Breast epithelium (tissue), 4 donors: ENCODE results near the gene ROS1. TPM values are rescaled to one million over a fixed set of nuclear protein-coding genes. Genes with fewer than 3 reads are reported as not detected.

ENCODE experiments used
- DNase-seq, 2 donors: peaks; one replicate each; pipeline ENCODE4 v3.0.0-alpha.2; 2019; ENCODE audit warnings: low spot score in 2 of 2
- H3K27ac ChIP-seq, 2 donors: fragments of 200-600 bp; sonication (generic) in 1 of 2; one replicate each; pipeline ENCODE4 v1.5.1; 2016 to 2019; ENCODE audit warnings: mild to moderate bottlenecking in 1 of 2
- H3K27me3 ChIP-seq, 2 donors: fragments of 200-600 bp; sonication (generic) in 1 of 2; one replicate each; pipeline versions ENCODE4 v1.5.1 to v1.6.0; 2017 to 2019; ENCODE audit warnings: control low read depth in 1 of 2, mild to moderate bottlenecking in 1 of 2
- H3K36me3 ChIP-seq: fragments of 200-600 bp; one replicate; pipeline ENCODE4 v1.5.1; 2019
- H3K4me1 ChIP-seq, 2 donors: fragments of 200-600 bp; sonication (generic); one replicate each; pipeline ENCODE4 v1.5.1; 2016 to 2019; ENCODE audit warnings: control low read depth in 1 of 2
- H3K4me3 ChIP-seq, 3 donors: fragments of 200-600 bp; sonication (generic); 1 replicate in 2 of 3; 2 replicates in 1 of 3; pipeline ENCODE4 v1.5.1; 2016 to 2019; ENCODE audit warnings: mild to moderate bottlenecking in 3 of 3, moderate library complexity in 2 of 3
- H3K9me3 ChIP-seq, 2 donors: fragments of 200-600 bp; sonication (generic) in 1 of 2; one replicate each; pipeline ENCODE4 v1.5.1; 2016 to 2019; ENCODE audit warnings: control low read depth in 1 of 2
- CTCF ChIP-seq, 3 donors: fragments of 450-650 bp; IDR thresholded peaks; one replicate each; pipeline ENCODE4 v1.5.1; 2016 to 2017; ENCODE audit warnings: antibody characterized with exemption in 3 of 3, mild to moderate bottlenecking in 3 of 3, moderate library complexity in 3 of 3
- POLR2A ChIP-seq: fragments of 450-650 bp; IDR thresholded peaks from one replicate; pipeline ENCODE4 v1.6.1; 2016; ENCODE audit warnings: antibody characterized with exemption, mild to moderate bottlenecking, moderate library complexity
- POLR2AphosphoS5 ChIP-seq, 3 donors: sonication (generic); formaldehyde crosslinking; IDR thresholded peaks; one replicate each; pipeline ENCODE4 v1.6.1; 2017; ENCODE audit warnings: antibody characterized with exemption in 3 of 3
- intact Hi-C: fragments of 100-400 bp; cut with DNase I; formaldehyde crosslinking; loops from one replicate; pipeline ENCODE4 v1.15.1; 2023; ENCODE audit warnings: low total_unique reads
- total RNA-seq, 3 donors: library from RNA; depleted of rRNA; stranded (reverse); fragments of >200 nt; gene quantifications; one replicate each; pipeline ENCODE4 v1.1.0, GENCODE V29; 2016

The ROS1 gene
- total RNA-seq, 3 donors from 2014 or later: under 0.01 TPM; not detected in 2

GRCh38 chr6:117311310-117311709 is 114.4 kb downstream of the ROS1 start:
- Histone ChIP-seq H3K27ac (no peak overlapping the region), H3K4me1 (no peaks in the 10 kb centered on the region), H3K27me3 (no peaks in the 10 kb centered on the region), H3K4me3 (no peak overlapping the region), H3K9me3 (no peaks in the 10 kb centered on the region), H3K36me3 (no peaks in the 10 kb centered on the region)
- no peak for DNase-seq
- TF ChIP-seq POLR2AphosphoS5 (IDR thresholded peaks at IDR 0.05): no peak
- no peak for TF ChIP-seq CTCF (IDR thresholded peaks at IDR 0.05)
- TF ChIP-seq POLR2A: no peak
- intact Hi-C loops: no loop called here

GRCh38 chr6:117309611-117310010 is 116.1 kb downstream of the ROS1 start:
- Histone ChIP-seq H3K36me3 (no peaks in the 10 kb centered on the region), H3K4me1 (no peaks in the 10 kb centered on the region), H3K27me3 (no peaks in the 10 kb centered on the region), H3K4me3 (no peak overlapping the region), H3K27ac (no peak overlapping the region), H3K9me3 (no peaks in the 10 kb centered on the region)
- TF ChIP-seq POLR2A (no peak), POLR2AphosphoS5 (IDR thresholded peaks at IDR 0.05) (no peak), CTCF (IDR thresholded peaks at IDR 0.05) (no peak)
- intact Hi-C loops: no loop called here
- no peak for DNase-seq

- TF ChIP-seq CTCF (IDR thresholded peaks at IDR 0.05) (no peak), POLR2A (no peak), POLR2AphosphoS5 (IDR thresholded peaks at IDR 0.05) (no peak)
- no peaks in the 10 kb centered on the region for H3K36me3 ChIP-seq
- no peak for DNase-seq
- no peak overlapping the region for H3K27ac ChIP-seq
- intact Hi-C loops: no loop called here
- no peaks in the 10 kb centered on the region for H3K4me1 ChIP-seq
- no peak overlapping the region for H3K4me3 ChIP-seq
- H3K9me3 ChIP-seq: no peaks in the 10 kb centered on the region
- no peaks in the 10 kb centered on the region for H3K27me3 ChIP-seq
These were observed 116.7 kb downstream of the ROS1 start for GRCh38 chr6:117309069-117309468.

- intact Hi-C loops: no loop called here
- H3K36me3 ChIP-seq: no peaks in the 10 kb centered on the region
- TF ChIP-seq POLR2AphosphoS5 (IDR thresholded peaks at IDR 0.05): no peak
- no peak for TF ChIP-seq POLR2A
- no peak for TF ChIP-seq CTCF (IDR thresholded peaks at IDR 0.05)
These were observed 118.1 kb downstream of the ROS1 start for GRCh38 chr6:117307655-117308054.

GRCh38 chr6:117306227-117306790 is 119.4 kb downstream of the ROS1 start:
- Histone ChIP-seq H3K27ac (no peak overlapping the region), H3K27me3 (no peaks in the 10 kb centered on the region), H3K9me3 (no peaks in the 10 kb centered on the region), H3K4me3 (no peak overlapping the region), H3K36me3 (no peaks in the 10 kb centered on the region), H3K4me1 (no peaks in the 10 kb centered on the region)
- no peak for DNase-seq
- intact Hi-C loops: no loop called here
- no peak for TF ChIP-seq POLR2A
- TF ChIP-seq CTCF (IDR thresholded peaks at IDR 0.05): no peak
- no peak for TF ChIP-seq POLR2AphosphoS5 (IDR thresholded peaks at IDR 0.05)

More at GRCh38 chr6:117307655-117308054, 118.1 kb downstream of the ROS1 start:
- no peaks in the 10 kb centered on the region for H3K4me1 ChIP-seq
- no peak for DNase-seq
- H3K27me3 ChIP-seq: no peaks in the 10 kb centered on the region
- no peak overlapping the region for H3K27ac ChIP-seq
- H3K4me3 ChIP-seq: no peak overlapping the region
- H3K9me3 ChIP-seq: no peaks in the 10 kb centered on the region
